HG03039 (cell line): ENCODE results near the gene NDUFC2.
"Not testable (repeated sequence)": the region's sequence is repeated elsewhere in the genome, so short reads cannot be mapped to it uniquely, and the experiment has no call there.

Experiments
- ATAC-seq: cut with Tn5 transposase; IDR thresholded peaks from one replicate; pipeline ENCODE4 v1.9.1; 2021; ENCODE audit warnings: mild to moderate bottlenecking, moderate library complexity; ENCODE audit not compliant: unreplicated experiment

Gene NDUFC2

DNA sequence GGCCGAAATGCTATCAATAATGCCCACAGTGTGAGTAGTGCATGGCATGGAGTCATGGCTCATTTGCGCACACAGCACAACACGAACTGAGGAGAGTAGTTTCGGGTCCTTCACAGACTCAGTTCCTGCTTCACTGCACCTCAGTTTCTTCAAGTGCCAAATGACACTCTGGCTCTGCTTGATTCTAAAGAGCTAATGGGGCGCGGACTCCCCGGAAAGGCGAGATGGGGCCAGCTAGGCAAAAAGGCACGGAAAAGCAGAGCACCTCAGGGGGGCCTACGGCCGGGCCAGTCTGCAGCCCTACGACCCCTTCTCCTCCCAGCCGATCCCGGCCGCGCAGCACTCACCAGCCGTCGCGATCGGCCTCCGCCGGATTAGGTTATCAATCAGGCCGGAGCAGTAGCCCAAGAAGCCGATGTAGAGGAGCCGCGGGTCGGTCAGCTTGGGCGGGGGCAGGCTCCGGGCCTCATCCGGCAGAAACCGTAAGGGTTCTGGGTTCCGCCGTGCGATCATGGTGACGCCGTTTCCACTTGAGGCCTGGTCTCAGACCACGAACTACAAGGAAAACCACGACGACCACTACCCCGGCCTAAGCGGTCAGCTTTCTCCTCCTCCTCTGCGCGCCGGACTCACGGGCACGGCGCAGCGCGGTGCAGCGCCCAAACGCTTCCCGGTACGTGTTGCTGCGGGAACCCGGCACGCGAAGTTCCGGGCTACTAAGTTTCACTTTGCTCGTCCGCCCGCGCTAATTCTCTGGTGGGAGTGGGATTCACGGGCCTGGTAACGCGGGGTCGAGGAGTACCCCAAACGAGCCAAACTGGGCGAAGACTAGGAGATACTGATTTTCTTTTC lies at the start of gene NDUFC2:
Gene NDUFC2, minus strand, starts transcription at position 631 of the 852 bp plus-strand sequence. Its CDS starts 118 bp downstream, at position 513.
- peak; percentile 82 for ATAC-seq

DNA sequence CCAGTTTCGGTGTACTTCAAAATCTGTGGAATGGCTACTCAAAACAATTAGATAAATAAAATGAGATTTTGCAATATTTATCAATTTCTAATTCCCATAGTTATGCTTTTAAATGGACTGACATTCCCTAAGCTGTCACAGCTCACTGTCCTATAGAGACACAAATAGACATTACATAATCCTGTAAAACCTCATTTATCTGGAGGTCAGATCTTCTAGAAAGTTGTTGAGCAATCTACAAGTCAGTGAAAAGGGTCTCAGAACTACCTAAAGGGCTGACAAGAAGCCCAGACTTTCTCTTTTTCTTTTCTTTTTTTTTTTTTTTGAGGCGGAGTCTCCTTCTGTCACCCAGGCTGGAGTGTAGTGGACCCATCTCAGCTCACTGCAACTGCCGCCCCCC lies 47.7 kb upstream of the NDUFC2 start:
- ATAC-seq = no peak

GRCh38 chr11:78112582-78113275 lies 33.1 kb upstream of the NDUFC2 start:
- ATAC-seq = no peak

DNA sequence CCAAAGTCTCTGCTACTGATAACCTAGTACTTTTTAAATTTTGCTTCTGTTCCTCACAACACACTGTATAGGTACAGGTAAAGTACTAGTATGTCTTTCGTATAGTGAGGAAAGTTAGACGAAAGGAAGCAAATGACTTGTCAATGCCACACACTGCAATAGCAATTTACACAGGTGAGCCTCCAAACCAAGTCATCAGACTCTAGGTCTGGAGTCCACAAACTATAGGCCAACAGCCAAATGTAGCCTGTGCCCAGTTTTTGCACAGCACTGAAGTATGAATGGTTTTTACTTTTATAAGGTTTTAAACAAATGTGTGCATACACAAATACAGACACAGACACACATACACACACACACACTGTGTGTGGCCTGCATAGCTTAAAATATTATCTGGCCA lies 31.6 kb upstream of the NDUFC2 start:
- ATAC-seq = no peak

GRCh38 chr11:78110830-78111229 lies 31.2 kb upstream of the NDUFC2 start:
- ATAC-seq = no peak

GRCh38 chr11:78110351-78110750 lies 30.7 kb upstream of the NDUFC2 start:
- no peak for ATAC-seq

- ATAC-seq = no peak
Observed at GRCh38 chr11:78109081-78110015, 29.7 kb upstream of the NDUFC2 start.

GRCh38 chr11:78100676-78101472 lies 21.2 kb upstream of the NDUFC2 start:
- no peak for ATAC-seq

- ATAC-seq = no peak
Observed at GRCh38 chr11:78100261-78100660, 20.6 kb upstream of the NDUFC2 start.

DNA sequence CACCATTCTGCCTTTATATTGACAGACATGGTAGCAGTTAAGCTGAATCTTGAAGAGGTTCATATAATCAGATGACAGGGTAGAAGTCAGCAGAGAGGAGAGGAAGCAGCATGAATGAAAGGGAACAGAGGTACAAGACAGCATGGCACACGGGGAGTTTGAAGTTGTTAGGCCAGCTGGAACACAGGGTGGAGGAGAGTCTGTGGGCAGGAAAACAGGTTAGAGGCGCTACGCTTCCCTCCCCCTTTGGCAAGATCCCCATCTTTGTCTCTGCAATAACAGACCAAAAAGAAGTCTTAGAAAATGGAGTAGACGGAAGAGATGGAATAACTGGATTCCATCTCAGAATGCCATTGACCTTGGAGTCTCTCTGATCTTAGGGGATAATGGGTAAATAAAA lies 20.0 kb upstream of the NDUFC2 start:
- ATAC-seq = no peak

- ATAC-seq = no peak
Observed at GRCh38 chr11:78097666-78098385, 18.2 kb upstream of the NDUFC2 start.

DNA sequence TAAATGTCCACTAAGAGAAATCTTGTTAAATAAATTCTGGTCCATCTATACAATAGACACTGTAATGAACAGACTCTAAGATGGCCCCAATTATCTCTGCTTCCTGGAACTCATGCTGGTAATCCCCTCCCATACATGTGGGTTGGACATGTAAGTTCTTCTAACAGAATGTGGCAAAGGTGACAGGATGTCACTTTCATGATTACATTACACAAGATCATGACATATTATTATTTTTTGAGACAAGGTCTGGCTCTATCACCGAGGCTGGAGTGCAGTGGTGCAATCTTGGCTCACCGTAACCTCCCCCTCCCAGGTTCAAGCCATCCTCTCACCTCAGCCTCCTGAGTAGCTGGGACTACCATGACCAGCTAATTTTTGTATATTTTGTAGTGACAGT lies 14.6 kb upstream of the NDUFC2 start:
- ATAC-seq = no peak

DNA sequence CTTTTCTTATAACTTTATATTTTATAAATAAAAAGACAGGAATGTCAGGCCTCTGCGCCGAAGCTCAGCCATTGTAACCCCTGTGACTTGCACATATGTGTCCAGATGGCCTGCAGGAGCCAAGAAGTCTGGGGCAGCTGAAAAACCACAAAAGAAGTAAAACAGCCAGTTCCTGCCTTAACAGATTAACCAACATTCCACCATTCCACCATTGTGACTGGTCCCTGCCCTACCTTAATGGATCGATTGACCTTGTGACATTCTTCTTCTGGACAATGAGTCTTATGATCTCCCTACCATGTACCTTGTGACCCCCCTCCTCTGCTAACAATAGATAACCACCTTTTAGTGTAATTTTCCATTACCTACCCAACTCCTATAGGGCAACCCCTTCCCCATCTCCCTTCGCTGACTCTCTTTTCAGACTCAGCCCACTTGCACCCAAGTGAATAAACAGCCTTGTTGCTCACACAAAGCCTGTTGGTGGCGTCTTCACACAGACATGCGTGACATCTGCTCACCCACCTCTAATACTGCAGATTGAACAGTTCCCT lies 6.9 kb upstream of the NDUFC2 start:
- ATAC-seq = not testable (repeated sequence)

DNA sequence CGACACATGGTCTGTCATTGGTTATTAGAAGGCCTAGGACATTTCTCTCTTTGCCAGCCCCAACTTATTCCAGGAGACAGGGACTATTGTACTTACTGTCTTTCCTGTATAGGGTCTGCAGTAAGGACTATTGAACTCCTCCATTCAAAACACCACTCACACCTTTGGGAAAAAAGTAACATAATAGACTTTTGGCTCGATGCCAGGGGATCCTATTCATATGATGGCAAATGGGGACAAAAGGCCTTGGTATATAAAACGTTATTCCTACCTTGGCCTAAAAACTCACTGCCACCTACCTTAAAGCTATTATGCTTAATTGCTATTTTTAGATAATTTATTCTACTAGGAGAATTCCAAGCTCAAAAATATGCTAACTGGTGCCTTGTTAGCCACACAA lies 6.3 kb upstream of the NDUFC2 start:
- no peak for ATAC-seq

DNA sequence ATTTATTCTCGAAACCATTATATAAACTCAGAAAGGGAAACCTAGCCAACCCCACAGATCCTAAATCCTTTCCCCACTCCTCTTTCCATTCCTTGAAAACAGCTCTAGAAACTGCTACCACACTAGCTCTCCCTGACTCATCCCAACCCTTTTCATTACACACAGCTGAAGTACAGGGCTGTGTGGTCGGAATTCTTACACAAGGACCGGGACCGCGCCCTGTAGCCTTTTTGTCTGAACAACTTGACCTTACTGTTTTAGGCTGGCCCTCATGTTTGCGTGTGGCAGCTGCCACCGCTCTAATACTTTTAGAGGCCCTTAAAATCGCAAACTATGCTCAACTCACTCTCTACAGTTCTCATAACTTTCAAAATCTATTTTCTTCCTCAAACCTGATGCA lies 4.8 kb upstream of the NDUFC2 start:
- not testable (repeated sequence) for ATAC-seq

- no peak for ATAC-seq
Observed at GRCh38 chr11:78083021-78083420, 3.4 kb upstream of the NDUFC2 start.

- ATAC-seq = no peak
Observed at GRCh38 chr11:78082146-78082545, 2.5 kb upstream of the NDUFC2 start.

DNA sequence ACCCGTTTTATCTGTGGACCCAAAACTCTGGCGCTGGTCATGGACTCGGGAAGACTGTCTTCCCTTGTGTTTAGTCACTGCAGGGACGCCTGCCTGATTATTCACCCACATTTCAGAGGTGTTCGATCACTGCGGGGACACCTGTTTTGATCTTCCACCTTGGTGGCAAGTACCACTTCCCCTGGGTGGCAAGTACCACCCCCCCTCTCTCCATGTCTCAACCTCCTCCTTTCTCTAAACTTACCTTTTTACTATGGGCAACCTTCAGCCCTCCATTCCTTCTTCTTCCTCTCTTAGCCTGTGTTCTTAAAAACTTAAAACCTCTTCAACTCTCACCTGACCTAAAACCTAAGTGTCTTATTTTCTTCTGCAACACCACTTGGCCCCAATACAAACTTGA lies 1.9 kb upstream of the NDUFC2 start:
- no peak for ATAC-seq

- ATAC-seq = no peak
Observed at GRCh38 chr11:78080818-78081495, 1.3 kb upstream of the NDUFC2 start.
